HG03108 (cell line): Measurements from ENCODE around the gene KCNJ12.
"Not testable (repeated sequence)": the region's sequence is repeated elsewhere in the genome, so short reads cannot be mapped to it uniquely, and the experiment has no call there.

Experiments
- ATAC-seq: cut with Tn5 transposase; IDR thresholded peaks from one replicate; pipeline ENCODE4 v1.9.1; 2021; ENCODE audit warnings: moderate library complexity; ENCODE audit not compliant: unreplicated experiment

The KCNJ12 gene

DNA sequence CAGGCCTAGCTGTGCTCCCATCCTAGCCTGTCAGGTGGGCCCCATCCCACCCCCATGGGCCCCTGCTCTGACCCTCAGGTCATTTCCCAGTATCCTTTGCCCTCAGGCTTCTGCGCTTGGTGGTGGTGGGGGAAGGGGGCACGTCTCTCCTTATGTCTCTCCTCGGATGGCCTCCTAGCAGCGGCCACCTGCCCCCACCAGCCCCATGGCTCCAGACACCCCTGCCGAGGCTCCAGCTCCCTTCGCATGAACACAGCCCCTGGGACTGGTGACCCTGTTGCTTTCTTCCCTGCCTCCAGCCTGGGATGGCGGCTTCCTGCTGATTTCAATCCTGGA, 27.3 kb upstream of the KCNJ12 start:
- not testable (repeated sequence) for ATAC-seq

DNA sequence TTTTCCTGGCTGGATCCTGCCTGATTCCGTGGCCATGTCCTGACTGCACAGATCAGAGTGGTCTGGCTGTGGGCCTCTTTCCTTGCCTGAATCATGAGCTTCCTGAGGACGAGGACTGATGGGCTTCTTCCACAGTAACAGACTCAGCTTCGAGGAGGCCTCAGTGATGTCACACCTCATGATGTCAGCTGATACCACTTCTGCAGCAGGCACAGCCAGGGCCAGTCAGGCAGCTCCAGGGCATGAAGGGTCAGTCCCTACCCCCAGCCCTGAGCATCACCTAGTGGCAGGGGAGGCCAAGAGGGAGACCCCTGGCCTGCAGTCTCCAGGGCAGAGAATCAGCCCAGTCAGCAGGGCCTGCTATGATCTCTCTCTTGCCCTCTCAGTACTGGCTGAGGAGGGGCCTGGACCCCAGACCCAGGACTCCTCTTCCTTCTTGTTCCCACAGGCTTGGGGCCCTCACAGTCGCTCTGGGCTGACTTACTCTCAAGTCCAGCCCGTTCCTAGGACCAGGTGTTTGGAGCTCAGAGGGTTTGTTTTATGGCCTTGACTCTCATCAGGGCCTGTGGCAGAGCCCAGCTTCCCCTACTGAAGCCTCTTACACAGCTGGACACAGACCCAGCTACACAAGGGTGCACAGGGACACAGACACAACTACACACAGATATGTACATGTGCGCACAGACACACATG, 26.7 kb upstream of the KCNJ12 start:
- not testable (repeated sequence) for ATAC-seq

DNA sequence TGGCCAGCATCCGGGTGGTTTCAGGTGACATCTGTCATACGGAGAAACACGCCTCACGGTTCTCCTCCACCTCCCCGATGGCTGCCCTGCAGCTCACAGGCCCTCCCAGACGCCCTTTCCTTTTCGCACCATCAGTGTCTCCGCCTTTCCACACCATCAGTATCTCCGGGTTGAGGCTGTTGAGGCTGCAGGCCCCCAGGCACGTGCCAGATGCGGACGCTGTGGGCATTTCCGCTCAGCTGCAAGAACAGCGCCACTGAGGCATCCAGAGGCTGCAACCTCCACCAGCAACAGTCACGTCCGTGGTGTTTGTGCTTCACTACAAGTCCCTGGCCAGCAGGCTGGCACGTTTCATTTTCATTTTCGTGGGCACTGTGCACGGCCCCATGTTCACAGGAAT, 25.7 kb upstream of the KCNJ12 start:
- ATAC-seq, result not testable (repeated sequence)

DNA sequence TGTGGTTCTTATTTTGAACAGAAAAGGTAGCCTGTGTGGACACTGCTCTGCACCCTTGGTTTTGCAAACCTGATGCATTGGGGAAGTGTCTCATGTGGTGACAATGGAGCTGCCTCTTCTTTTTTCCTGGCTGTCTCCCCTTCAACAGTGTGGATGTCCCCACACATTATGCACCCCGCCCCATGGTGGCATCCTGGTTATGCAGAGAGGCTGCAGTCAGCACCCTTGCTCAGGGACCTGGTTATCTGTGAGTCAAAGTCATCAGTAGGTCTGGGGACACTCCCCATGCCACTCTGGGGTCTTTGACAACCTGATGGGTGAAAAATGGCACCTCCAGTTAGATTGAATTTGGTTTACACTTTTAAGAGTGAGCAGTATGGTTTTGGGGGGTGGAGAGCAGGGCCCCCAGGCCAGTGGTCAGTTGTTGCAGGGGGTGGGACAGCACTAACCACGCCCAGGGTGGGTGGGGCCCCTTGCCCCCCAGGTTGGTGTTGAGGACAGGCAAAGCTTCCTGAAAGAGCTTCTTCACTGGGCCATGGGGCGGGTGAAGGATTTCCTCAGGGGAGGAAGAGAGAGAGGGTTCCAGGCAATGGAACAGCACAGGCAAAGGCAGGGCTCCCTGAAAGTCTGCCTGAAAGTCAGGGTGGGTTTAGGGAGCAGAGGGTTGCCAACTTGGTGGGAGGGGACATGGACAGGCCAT, 24.6 kb upstream of the KCNJ12 start:
- ATAC-seq, result no peak

DNA sequence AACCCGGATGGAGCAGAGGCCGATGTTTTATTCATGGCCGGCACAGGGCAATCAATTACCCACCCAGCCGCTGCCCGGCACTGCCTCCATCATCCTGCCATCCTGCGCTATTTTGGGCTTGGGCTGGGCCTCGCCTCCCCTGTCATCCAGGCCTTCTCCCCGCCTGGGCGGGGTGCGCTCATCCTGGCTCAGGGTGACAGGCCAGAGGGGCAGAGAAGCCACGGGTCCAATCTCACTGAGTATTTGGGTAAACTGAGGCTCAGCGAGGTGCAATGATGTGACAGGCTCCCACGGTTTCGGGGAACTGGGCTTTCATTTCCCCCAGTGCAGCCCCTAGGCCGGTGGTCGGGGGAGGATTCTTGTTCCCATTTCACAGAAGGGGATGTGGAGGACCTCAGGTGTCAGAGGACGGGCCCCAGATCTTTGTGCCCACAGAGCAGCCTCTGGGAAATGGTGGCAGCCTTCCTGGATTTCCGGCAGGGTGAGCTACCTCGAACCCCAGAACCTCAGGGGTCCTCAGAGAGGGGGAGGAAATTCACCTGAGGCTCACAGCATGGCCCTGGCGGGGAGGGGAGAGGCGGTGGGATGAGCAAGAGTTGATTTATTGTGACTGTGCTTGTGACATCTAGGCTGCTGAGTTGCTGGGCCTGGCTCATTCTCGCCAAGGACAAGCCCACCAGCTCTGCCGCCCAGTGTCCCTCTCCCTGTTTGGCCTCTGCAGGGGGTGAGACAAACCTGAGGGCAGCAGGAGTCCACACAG, 23.8 kb upstream of the KCNJ12 start:
- no peak for ATAC-seq

DNA sequence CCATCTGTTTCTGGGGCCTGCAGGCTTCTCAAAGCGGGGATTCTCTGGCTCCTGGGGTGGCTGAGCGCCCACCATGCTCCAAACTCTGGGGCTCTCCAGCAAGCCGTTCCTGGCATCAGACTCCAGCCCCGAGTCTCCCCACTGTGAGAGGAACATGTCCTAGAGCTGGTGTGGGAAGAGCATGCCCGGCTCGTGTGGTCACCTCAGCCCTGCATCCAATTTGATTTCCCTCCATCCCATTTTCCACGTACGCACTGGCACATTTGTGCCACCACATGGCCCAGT, 23.2 kb upstream of the KCNJ12 start:
- no peak for ATAC-seq

DNA sequence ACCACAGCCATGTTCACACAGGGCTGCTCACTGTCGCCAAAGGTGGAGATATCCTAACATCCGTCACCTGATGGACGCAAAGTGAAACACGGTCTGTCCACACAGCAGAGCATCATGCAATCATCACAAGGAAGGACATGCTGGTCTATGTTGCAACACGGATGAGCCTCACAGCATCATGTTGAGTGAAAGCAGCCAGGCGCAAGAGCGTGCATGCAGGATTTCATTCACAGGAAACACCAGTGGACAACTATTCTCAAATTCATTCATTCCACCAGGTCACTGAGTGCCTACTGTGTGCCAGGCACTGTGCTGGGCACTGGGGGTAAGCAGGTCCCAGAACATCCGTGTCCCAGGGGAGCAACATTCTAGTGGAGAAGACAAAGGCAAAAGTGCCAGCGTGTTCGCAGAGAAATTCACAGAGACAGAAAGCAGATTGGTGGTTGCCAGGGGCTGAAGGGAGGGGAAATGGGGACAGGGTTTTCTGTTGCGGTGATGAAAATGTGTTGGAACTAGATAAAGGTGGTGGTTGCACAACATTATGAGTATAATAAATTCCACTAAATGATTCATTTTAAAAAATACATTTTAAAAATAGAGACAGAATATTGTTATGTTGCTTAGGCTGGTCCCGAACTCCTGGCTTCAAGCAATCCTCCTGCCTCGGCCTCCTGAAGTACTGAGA, 22.7 kb upstream of the KCNJ12 start:
- no peak for ATAC-seq

DNA sequence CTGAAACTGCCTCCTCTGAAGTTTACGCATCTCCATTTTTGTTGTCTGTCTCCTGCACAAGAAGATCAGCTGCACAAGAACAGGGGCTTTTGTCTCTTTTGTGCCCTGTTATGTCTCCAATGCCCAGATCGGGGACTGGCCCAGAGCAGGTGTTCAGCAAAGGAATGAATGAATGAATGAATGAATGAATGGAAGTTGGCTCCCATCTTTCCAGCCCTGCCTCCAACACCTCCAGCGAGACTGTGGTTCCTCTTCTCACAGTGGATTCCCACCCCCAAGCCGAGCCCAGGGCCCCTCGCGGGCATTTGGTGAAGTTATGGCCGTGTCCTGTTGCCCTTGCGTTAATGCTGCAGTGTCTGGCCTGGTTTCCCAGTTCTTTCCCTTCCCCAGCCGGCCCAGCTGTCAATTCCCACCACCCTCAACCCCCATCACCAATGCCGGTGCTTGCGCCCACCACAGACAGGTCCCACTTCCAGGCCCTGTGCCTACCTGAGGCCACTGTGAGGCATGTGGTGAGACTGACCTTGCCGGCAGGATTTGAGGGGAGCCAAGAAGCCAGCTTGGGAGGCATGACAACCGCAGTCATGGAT, 21.3 kb upstream of the KCNJ12 start:
- no peak for ATAC-seq

DNA sequence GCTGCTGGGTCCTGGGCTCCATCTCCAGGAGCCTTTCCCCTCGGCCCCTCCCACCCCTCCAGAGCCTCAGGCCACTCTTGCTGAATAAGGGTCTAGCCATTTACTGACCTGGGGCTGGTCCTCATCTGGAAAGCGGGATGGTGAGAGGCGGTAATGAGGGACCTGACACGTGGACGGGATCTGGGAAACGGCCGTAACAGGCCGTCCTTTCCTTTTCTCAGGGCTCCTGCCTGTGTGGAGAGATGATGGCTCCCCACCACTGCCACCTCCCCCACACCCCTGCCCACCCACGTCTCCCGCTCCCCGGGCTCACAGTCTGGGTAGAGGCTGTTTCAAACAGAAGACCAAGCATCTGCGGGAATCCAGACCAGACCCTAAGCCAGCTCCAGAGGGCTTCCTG, 20.6 kb upstream of the KCNJ12 start:
- ATAC-seq, result no peak

DNA sequence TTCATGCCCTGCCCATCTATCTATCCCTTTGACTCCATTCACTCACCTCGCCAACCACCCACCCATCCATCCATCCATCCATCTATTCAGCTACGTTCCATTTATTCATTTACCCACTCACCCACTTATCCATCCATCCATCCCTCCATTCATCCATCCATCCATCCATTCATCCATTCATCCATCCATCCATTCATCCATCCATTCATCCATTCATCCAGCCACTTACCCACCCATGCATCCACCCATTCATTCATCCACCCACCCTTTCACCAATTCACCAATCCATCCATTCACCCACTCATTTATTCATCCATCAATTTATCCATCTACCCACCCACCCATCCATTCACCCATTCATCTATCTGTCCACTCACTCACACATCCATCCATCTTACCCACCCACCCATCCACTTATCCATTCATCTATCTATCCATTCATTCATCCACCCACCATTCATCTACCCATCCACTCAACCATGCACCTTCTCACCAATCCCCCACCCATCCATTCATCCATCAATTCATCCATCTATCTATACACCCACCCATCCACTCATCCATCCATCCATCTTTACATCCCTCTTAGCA, 19.5 kb upstream of the KCNJ12 start:
- ATAC-seq, result no peak

DNA sequence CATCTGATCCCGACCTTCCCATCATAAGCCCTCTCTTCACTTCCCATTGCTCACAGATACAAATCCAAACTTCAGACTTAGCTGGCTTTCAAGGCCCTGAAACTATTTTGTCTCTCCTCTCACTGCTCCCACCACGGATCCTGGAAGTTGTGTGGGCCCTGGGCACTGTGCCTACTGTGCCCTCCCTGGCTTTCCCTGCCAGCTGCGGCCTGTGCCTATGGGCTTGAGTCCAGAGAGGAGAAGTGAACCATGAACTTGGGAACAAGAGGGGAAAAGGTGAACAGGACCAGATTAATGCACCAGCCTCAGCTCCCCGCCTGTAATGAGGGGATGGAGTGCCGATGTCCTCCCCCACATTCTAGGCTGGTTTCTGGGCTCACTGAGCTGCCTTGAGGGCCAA, 18.9 kb upstream of the KCNJ12 start:
- ATAC-seq, result no peak

DNA sequence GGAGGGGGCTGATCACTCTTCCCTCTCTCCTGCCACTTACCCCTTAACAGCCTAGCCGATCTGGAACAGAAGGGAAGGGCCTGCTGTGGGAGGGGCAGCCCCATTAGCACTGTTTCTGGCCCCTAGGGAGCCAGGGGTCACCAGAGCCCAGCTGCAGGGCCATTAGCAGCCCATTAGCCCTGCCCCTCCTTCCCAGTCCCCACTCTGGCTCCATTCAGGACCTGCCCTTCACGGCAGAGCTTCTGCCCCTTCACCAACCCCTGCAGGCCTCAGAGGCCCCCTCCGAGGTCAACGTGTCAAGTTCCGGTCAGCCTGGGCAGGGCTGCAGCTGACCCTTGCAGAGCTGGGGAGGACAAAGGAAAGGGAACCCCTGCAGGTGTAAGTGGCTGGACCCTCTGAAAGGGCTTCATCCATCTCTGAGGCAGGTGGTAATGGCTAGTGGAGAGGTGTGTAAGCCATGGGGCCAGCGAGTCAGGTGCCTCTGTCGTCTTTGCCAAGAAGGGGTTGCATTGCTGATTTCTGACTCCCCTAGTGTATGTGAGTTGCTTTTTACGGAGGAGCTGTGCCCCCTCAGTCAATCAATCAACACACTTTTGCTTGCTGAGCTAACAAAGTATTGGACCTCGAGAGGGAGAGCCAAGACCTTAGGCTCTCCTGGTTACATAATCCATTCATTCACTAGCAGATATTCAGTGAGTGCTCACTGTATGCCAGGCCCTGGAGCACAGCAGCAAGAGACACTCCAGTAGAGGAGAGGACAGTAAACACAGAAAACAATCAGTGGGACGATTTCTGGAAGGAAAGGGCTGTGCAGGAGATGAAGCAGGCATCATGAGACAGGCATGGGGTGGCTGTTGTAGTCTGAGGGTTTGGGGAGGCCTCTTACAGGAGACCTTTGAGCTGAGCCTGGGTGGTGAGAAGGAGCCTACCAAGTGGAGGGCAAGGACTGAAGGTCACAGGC, 18.2 kb upstream of the KCNJ12 start:
- no peak for ATAC-seq

DNA sequence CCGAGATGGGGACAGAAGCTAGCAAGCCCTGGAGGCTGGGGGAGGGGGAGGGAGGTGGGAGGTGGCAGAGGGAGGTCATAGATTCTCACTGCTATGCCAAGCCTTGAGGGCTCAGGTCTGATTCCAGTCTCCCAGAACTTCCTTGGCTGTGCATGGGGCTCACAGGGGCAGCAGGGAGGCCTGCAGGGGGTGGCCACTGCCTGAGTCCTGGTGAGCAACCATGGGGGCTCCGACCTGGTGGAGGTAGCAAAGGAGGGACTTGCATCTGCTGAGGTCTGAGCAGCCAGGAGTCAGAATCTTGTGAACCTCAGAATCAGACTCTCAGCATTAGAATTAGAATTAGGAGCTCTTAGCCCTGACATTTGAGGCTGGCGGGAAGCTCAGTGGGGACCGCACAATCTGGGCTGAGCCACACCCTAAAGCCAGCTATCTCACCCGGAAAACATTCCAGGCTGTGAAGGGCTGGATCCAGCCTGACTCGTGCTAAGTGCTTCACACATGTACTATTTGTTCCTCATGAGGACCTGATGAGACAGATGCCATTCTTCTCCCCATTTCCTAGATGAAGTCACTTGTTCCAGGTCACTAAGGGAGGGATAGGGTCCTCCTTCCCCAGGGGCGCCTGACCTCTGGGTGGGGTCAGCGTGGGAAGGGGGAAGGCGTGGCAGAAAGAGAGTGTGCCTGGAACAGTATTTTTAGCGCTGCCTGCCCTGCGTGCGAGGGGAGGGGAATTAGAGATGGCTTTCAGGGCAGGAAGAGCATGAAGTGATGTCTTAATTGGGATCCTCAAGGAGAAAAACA, 17.3 kb upstream of the KCNJ12 start:
- ATAC-seq, result no peak

DNA sequence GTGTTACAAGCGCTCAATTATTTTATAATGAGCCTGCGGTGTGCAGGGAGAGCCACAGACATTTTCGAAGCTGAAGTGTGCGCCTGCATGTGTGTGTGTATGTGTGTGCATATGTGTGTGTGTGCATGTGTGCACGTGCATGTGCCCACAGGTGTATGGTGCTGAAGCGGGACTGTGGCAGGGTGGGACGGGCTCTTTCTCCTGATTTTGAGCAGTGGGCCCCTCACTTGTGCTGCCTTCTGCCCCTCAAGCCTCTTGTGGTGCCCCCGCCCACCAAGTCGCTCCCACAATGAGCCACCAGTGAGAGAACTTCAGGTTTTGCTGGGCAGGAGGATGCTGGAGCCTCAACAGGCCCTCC, 16.7 kb upstream of the KCNJ12 start:
- no peak for ATAC-seq

DNA sequence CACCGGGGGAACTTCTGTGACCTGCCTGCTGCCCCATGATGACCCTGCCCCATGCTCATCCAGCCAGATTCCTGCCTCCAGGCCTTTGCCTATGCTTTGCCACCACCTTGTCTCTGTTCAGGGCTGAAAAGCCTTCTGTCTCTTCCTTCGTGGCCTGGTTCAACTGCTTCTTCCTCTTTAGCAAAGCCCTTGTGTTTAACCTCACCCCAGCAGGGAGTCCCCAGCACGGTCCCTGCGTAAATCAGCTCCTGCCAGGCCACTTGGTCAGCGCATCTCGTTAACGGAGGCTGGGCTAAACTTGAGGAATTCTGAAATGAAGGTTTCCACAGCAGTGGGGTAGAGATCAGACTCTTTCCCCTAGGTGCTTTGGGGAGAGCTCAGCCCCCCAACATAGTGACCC, 16.1 kb upstream of the KCNJ12 start:
- no peak for ATAC-seq

DNA sequence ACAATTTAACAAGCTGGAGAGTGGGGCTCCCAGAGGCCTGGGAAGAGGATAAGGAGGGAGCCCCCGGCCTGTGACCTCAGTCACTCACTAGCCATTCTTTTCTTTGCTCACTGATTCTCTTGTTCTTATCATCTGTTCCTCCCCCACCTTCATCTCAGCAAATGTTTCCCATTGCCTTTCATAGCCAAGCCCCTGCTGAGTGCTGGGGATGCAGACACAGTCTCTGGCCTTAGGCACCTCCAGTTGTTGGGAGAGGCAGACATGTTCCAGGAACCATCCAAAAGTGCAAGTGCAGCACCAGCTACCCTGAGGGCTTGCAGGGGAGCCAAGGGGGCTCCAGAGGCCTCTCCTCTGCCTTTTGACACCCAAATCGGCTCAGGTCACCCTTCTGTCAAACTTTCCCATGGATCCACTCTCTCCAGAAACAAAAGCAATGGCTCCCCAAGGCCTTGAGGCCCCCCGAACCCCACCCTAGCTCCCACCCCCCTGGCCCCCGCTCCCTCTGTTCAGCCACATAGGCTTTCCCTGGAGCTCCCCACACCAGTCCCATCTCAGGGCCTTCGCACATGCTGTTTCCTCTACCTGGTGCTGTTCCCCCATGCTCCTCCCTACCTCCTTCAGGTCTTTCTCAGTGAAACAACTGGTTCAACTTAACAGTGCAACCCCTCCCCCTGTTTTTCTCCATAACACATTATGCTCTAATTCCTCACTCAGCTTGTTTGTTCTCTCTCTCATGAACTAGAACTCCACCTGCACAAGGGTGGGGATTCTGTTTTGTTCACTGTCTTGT, 14.9 kb upstream of the KCNJ12 start:
- ATAC-seq, result no peak

DNA sequence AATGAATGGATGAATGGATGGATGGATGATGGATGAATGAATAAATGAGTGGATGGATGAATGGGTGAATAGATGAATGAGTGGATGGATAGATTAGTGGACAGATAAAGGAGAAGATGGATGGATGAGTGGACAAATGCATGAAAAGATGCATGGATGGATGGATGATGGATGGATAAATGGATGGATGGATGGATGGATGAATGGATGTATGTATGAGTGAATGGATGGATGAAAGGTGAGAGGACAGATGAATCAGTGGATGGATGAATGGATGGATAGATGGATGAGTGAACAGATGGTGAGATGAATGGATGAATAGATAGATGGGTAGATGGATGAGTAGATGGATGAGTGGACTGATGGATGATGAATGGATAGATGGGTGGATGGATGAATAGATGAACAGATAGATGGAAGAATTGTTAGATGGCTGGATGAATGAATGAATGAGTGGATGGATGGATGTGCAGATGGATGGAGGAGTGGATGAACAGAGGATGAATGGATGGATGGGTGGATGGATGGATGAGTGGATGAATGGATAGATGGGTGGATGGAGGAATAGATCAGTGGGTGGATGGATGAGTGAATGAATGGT, 13.7 kb upstream of the KCNJ12 start:
- ATAC-seq, result no peak
